ENCODE data around the gene AKAIN1.

- TF ChIP-seq CTCF (IDR thresholded peaks at IDR 0.05) = no peak
- no peak for TF ChIP-seq TCF7L2 (IDR thresholded peaks at IDR 0.05; ENCODE audit: low read depth, low read length)
Measured at GRCh38 chr18:5180254-5180653, 16.8 kb downstream of the AKAIN1 start.
